Measurements from ENCODE around the gene CHPT1. TPM values are rescaled to one million over a fixed set of nuclear protein-coding genes. Genes with fewer than 3 reads are reported as not detected.

CHPT1 gene
- total and polyA plus RNA-seq, 2 donors (not counting 3 experiments of a cell fraction or from before 2014, with no cell fraction given), result 12.1 to 19.3 TPM

DNA sequence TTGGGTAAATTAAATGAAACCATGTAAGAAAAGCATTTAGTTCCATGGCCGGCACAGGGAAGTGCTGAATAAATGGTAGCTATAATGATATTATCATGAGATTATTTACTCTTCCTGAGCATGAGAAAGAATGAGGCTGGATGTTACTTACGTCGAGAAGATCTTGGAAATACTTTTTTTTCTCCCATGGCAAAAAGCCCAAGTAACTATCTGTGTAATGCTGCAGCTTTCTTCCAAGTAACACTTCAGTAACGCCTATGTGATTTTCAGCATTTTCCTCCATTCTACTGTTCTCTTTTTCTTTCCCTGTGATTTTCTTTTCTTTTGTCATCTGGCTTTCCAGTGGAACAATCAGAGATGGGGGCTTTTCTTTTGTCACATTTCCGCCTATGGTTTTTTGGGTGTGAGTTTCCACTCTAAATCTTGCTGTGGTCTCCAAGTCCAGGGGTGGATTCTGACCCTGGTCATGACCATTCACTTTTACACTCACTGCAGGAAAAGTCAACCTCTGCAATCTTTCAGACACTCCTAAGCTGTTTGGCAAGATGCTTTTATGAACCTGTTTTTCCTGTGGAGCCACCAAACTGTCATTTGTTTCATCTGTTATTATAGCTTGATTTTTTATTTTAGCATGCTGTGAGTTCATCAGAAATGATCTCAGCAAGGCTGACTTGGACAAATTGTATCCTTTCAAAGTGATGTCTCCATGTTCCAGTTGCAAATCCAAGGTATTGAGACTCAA lies 66.8 kb downstream of the CHPT1 start:
- Histone ChIP-seq H3K27ac (ENCODE audit: insufficient read depth, low read depth, low read length) (no peak overlapping the region), H4K20me1 (replicated peaks; ENCODE audit: control insufficient read depth, extremely low read depth, insufficient read depth, low read length) (no peaks in the 10 kb centered on the region), H2AFZ (ENCODE audit: low read depth, low read length) (no peak overlapping the region), H3K9me1 (replicated peaks; ENCODE audit: control insufficient read depth, extremely low read depth, insufficient read depth, low read length) (no peaks in the 10 kb centered on the region), H3K27me3 (ENCODE audit: control insufficient read depth in 2 of 2, insufficient read depth in 2 of 2, low read length in 2 of 2) (no peaks in the 10 kb centered on the region), H3K9ac (replicated peaks; ENCODE audit: extremely low read depth, insufficient read depth, low read length) (no peak overlapping the region), H3K79me2 (ENCODE audit: control insufficient read depth, insufficient read depth, low read length) (no peaks in the 10 kb centered on the region), H3K9me3 (replicated peaks; ENCODE audit: control insufficient read depth, insufficient read depth, low read length) (no peaks in the 10 kb centered on the region), H3K4me3 (replicated peaks in 1 of 3; ENCODE audit: insufficient read depth in 1 of 3, low read depth in 1 of 3, low read length in 3 of 3) (no peak overlapping the region), H3K36me3 (ENCODE audit: control insufficient read depth in 2 of 2, extremely low read depth in 1 of 2, insufficient read depth in 2 of 2, low read length in 2 of 2) (no peaks in the 10 kb centered on the region), H3K4me1 (ENCODE audit: control insufficient read depth, extremely low read depth, insufficient read depth, low read length) (no peaks in the 10 kb centered on the region), H3K4me2 (ENCODE audit: insufficient read depth, low read length) (no peak overlapping the region)
- DNase-seq (ENCODE audit: low read depth, low spot score) (no peak), FAIRE-seq (no peak)
- POLR2A ChIA-PET, result no interaction called here
- CTCF ChIA-PET, result interaction anchor here (1.0 to 1.3 kb wide), 2 partner anchors 10 to 350 kb away, joined by 4 to 5 read pairs; no protein-coding TSS in a partner anchor
- dilution Hi-C loops (cut with MboI; ENCODE audit: extremely low pct_ligation_motif_present, low sequenced_read_pairs) (no loop called here), intact Hi-C loops (cut with micrococcal nuclease) (no loop called here)
- BruUV-seq (replicated peaks), result no TSS peak
- no peak for TF ChIP-seq GATA2 (IDR thresholded peaks at IDR 0.05; ENCODE audit: insufficient read depth, insufficient read length, low read depth, low read length)
- no peak for TF ChIP-seq MAX (IDR thresholded peaks at IDR 0.05; ENCODE audit: insufficient read depth, insufficient read length)
- TF ChIP-seq POLR2AphosphoS5 (IDR thresholded peaks at IDR 0.05; ENCODE audit: insufficient read depth, low read depth, low read length), result no peak
- TF ChIP-seq CTCF (IDR thresholded peaks at IDR 0.05; ENCODE audit: extremely low read depth in 1 of 2, insufficient read depth in 1 of 2, low read depth in 1 of 2, low read length in 2 of 2), result no peak
- no peak for TF ChIP-seq MYC (IDR thresholded peaks at IDR 0.05; ENCODE audit: low read depth, low read length)
- no peak for TF ChIP-seq JUN (IDR thresholded peaks at IDR 0.05; ENCODE audit: borderline replicate concordance, insufficient read depth, insufficient read length, low read depth)
- TF ChIP-seq POLR2A (IDR thresholded peaks at IDR 0.05; ENCODE audit: low read depth, low read length), result no peak
- TF ChIP-seq FOS (IDR thresholded peaks at IDR 0.05; ENCODE audit: borderline replicate concordance, insufficient read depth, low read length), result no peak
- TF ChIP-seq EZH2 (IDR thresholded peaks at IDR 0.05; ENCODE audit: borderline replicate concordance, low read depth, low read length, severe bottlenecking), result no peak

Data from endothelial cell of umbilical vein (primary cell).